Ascending aorta (tissue), 1 donor: ENCODE data around the gene SBSN. TPM values are rescaled to one million over a fixed set of nuclear protein-coding genes. Genes with fewer than 3 reads are reported as not detected.

Experiments used
- total RNA-seq: library from RNA; depleted of rRNA; stranded (reverse); fragments of >200 nt; gene quantifications from one replicate; pipeline ENCODE4 v1.1.0, GENCODE V29; 2016

SBSN gene
- total RNA-seq, 1 donor from 2014 or later: not detected

Other genes with a start within 250 kb of the SBSN start
- not detected for gene HAMP, start 245.8 kb downstream of the SBSN start, total RNA-seq
- not detected for gene MAG, start 236.2 kb downstream of the SBSN start, total RNA-seq
- gene CD22, start 199.1 kb downstream of the SBSN start, total RNA-seq: 0.75 TPM
- gene FFAR1, start 180.4 kb downstream of the SBSN start, total RNA-seq: not detected
- not detected for gene FFAR3, start 169.9 kb downstream of the SBSN start, total RNA-seq
- gene GPR42, start 157.2 kb downstream of the SBSN start, total RNA-seq: not detected
- not detected for gene FFAR2, start 80.1 kb downstream of the SBSN start, total RNA-seq
- gene KRTDAP, start 37.8 kb downstream of the SBSN start, total RNA-seq: not detected
- gene DMKN, start 14.7 kb downstream of the SBSN start, total RNA-seq: 1.7 TPM
- not detected for gene GAPDHS, start 5.1 kb upstream of the SBSN start, total RNA-seq
- 99.7 TPM for gene TMEM147, start 17.3 kb upstream of the SBSN start, total RNA-seq
- gene ATP4A, start 35.3 kb upstream of the SBSN start, total RNA-seq: not detected
- gene PMIS2, start 57.9 kb upstream of the SBSN start, total RNA-seq: not detected
- 1.9 TPM for gene HAUS5, start 84.4 kb upstream of the SBSN start, total RNA-seq
- 69.0 TPM for gene RBM42, start 100.7 kb upstream of the SBSN start, total RNA-seq
- 4.8 TPM for gene ETV2, start 113.4 kb upstream of the SBSN start, total RNA-seq
- gene COX6B1, start 120.0 kb upstream of the SBSN start, total RNA-seq: 301 TPM
- gene UPK1A, start 138.2 kb upstream of the SBSN start, total RNA-seq: not detected
- not detected for gene ZBTB32, start 176.2 kb upstream of the SBSN start, total RNA-seq
- 25.5 TPM for gene KMT2B, start 189.7 kb upstream of the SBSN start, total RNA-seq
- gene IGFLR1, start 214.1 kb upstream of the SBSN start, total RNA-seq: not detected
- not detected for gene U2AF1L4, start 217.1 kb upstream of the SBSN start, total RNA-seq
- gene PSENEN, start 217.3 kb upstream of the SBSN start, total RNA-seq: 110 TPM
- 29.9 TPM for gene LIN37, start 220.3 kb upstream of the SBSN start, total RNA-seq
- gene HSPB6, start 228.7 kb upstream of the SBSN start, total RNA-seq: 265 TPM
- 6.5 TPM for gene PROSER3, start 229.9 kb upstream of the SBSN start, total RNA-seq
- gene ARHGAP33, start 247.3 kb upstream of the SBSN start, total RNA-seq: 8.7 TPM